Fibroblast of lung (primary cell): ENCODE measurements around the gene COX17.

Experiments used
- CTCF ChIP-seq, 2 donors: IDR thresholded peaks in 1 of 2; conservative IDR thresholded peaks in 1 of 2; 1 replicate in 1 of 2; 2 replicates in 1 of 2; pipeline ENCODE4 v1.5.1; 2011 to 2012; ENCODE audit warnings: low read length in 2 of 2, control low read depth in 1 of 2, inconsistent platforms in 1 of 2, low read depth in 1 of 2, mild to moderate bottlenecking in 1 of 2
- EZH2 ChIP-seq: IDR thresholded peaks from 2 replicates; pipeline ENCODE4 v1.5.1; 2012; ENCODE audit warnings: low read length, control low read depth, mild to moderate bottlenecking; ENCODE audit errors: missing control alignments

GRCh38 chr3:119657887-119658702 lies 19.1 kb downstream of the COX17 start:
- no peak for TF ChIP-seq CTCF (conservative IDR thresholded peaks at IDR 0.05 in 1 of 2, IDR thresholded peaks at IDR 0.05 in 1 of 2; ENCODE audit: low read depth in 1 of 2, low read length in 2 of 2)
- no peak for TF ChIP-seq EZH2
